HuH-7 (cell line): ENCODE results near the gene APOL2.
"Not testable (repeated sequence)": the region's sequence is repeated elsewhere in the genome, so short reads cannot be mapped to it uniquely, and the experiment has no call there.

Source experiments
- DNase-seq: peaks from one replicate; pipeline ENCODE4 v3.0.0; 2011; ENCODE audit warnings: low spot score

Gene APOL2

DNA sequence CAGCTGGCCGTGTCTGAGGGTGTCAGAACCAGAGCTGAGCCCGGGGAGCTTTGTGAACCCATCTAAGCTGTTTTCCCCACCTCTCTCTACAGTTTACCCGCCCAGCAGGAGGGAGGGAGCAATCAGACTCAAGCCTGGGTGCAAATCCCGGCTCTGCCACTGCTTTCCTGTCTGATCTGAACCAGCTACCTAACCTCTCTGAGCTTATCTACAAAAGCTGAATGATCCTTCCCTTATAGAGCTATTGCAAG lies 252 bp downstream of the APOL2 start:
- no peak for DNase-seq

GRCh38 chr22:36238373-36239149 lies 766 bp downstream of the APOL2 start:
- no peak for DNase-seq

DNA sequence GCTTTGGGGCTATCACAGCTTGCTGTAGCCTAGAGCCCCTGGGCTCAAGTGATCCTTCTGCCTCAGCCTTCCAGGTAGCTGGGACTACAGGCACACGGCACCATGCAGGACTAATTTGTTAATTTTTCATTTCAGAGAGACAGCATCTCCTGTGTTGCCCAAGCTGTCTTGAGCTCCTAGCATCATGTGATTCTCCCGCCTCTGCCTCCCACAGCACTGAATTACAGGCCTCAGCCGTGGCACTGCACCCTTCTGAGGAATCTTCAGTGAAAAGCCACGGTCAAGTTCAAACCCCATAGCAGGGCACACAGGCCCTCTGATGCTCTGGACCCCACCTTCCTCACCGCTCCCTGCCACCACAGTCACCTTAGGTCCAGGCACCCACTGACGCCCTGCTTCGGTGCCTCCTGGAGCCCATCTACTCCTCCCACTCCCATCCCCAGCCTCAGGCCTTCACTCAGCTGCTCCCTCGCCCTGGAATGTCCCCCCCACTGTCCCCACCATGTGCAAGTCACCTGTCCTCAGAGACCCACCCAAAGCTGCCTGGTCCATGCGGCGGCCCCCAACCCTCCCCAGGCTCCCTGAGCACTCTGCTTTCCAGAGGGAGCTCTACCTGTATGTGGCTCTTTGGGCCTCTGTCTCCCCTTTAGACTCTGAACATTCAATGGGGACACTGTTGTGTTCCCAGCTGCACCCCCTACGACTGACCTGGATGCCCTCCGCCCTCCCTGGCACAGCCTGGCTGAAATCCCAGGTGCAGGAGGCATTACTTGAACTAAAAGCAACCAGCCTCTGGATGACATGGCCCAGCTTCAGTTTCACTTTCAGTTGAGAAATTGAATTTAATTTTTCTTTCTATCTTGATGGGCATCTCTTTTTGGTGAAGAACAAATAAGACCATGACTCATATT lies 1.6 kb downstream of the APOL2 start:
- no peak for DNase-seq

DNA sequence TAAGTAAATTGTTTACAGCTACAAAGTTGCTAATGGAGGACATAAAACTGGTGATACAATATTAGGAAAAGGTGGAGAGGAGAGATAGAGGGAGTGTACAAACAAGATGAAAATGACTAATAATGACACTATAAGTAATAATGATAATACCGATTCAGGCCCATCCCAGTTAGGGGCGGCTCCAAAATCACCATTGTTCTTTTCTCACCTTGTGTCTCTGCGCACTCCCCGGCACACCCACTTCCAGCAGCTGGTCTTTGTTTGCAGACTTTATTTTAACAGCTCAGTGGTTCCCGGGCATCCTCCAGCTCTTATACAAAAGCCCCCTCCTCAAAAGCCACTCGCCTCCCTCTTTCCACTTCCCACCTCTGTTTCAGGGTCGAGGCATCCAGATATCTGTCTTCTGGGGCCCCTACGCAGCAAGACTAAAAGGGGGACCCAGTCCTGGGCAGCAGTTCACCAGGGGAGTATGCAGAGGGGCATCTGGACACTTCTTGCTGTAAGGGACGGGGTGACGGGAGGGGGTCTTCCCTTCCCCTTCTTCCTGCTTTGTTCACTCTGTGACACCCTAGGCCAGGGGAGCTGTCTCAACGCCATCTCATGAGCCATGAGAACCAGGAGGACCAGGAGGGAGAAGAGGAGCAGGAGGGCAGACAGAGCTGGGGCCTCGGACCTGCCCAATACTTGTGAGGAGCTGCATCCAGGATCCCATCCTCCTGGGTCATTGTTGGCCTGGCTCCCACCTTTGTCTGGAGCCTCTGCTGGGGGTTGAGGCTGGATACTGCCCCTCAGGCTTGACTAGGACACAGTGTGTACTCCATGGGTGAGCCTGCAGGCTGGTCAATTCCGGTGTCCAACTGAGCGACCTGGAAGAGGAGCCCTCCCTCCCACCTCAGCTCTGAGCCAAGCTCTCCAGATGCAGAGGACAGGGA lies 2.7 kb downstream of the APOL2 start:
- DNase-seq: no peak

DNA sequence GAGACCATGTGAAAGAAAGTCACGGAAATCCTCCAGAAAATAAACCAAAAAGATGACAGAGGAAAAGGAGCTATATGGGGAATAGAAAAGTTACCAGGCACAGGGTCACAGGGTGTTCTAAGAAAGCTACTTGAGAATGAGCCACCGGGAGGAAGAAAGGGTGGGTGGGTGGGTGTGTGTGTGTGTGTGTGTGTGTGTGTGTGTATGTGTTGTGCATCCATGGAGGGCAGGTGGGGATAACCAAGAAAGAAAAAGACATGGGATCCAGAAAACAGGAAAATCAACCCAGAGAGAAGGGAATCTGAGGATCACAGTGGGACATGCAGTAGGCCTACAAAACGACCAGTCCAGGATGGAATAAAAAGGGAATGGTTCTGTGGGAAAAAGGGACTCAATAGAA lies 3.7 kb downstream of the APOL2 start:
- DNase-seq: no peak

DNA sequence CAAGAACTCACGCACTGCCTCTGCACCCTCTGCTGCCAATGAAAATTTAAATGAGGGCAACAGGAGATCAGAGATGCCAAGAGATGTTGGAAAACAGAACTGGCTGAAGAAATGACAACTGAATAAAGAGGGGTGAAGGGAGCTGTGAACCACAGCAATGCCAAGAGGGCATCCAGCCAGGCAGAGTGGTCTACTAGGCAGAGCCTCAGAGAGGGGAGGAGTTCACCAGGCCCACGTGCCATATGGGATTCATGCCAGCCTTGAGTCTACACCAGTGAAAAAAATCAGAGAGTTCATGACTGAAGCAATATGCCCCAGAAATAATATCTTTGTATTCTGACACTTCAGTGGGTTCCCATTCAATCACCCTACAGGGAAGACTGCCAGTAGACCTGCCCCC lies 4.4 kb downstream of the APOL2 start:
- DNase-seq: no peak

- DNase-seq: no peak
Observed at GRCh38 chr22:36234213-36234612, 5.1 kb downstream of the APOL2 start.

- no peak for DNase-seq
Observed at GRCh38 chr22:36233796-36234195, 5.5 kb downstream of the APOL2 start.

DNA sequence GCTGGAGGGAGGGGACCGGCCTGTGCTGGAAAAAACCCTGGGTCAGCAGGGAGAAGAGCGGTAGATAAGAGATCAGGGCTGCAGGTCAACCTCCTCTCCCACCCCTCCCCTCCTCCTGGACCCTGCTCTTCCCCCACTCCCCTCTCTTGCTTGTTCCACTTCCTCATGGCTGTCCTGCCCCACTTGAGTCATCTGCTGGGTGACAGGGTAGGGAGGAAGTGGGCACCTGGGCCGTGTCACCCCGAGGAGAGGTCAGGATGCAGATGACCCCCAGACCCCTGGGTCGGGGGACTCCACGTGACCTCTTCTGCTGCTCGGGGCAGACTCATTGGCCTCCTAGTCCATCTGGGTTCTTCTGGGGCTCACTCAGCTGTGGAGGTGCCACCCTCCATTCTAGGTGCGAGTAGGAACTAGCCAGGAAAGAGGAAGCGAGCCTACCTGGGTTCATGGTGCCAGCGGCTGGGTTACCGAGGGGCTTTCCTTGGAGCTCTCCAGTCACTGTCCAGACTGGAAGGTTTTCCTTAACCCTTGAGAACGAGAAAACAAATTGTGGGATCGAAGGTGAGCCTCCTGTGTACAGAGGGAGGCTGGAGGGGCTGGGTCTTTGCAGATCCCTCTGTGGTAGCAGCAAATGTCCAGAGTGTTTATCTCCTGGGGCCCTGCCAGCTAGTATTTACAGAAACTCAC lies 6.5 kb downstream of the APOL2 start:
- no peak for DNase-seq

- DNase-seq: not testable (repeated sequence)
Observed at GRCh38 chr22:36231051-36231450, 8.3 kb downstream of the APOL2 start.

DNA sequence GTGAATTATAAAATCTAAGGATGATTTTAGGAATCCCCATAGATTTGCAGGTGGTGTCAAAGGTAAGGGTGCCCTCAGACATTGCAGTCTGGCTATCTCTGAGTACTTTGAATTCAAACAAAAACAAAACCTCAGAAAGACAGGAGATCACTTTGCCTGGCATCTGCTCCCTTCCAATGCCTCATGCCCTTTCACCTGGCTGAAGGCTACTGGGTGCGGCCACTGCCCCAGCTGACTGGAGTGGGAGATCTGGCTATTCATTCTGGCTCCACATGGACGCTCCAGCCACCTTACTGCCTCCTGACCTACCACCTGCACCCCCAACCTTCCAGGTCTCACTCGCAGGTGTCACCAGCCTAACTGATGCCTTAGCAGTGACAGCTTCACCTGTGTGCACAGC lies 9.7 kb downstream of the APOL2 start:
- not testable (repeated sequence) for DNase-seq

DNA sequence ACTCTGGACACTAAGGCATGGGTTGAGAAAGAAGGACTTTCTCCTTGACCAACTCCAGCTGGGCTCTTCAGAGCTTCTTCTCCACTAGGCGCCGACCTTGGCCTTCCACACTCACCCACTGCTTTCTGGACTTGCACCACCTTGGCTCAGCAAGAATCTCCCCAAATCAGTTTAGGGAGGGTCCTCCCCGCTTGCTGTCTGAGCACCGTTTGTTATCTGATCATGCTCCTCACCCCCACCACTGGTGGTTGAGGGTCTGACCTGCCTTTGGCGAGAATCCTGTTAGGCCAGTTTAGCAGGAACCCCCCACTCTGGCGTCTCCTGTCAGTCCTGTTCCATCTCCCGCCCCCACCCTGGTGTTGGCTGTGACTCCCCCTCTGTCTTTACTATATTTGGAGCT lies 10.4 kb downstream of the APOL2 start:
- DNase-seq: no peak

GRCh38 chr22:36228369-36228768 lies 11.0 kb downstream of the APOL2 start:
- not testable (repeated sequence) for DNase-seq

DNA sequence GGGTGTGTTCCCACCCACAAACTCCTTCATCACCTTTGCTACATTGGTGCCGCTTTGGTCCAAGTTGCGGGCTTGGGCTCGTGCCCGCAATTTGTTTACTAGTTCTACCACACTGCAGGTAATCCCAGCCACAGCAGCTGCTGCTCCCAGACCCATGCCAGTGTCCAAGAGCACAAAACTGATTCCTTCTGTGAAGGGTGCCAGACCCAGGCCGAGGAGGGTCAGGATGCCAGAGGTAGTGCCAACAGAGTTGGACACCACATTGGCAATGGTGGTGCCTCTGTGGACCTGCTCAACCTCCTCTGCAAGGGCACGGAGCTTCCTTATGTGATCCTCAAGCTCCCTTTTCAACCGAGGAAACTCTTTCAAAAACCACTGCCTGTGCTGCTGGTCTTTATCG lies 11.5 kb downstream of the APOL2 start:
- no peak for DNase-seq

- no peak for DNase-seq
Observed at GRCh38 chr22:36227396-36227795, 11.9 kb downstream of the APOL2 start.

DNA sequence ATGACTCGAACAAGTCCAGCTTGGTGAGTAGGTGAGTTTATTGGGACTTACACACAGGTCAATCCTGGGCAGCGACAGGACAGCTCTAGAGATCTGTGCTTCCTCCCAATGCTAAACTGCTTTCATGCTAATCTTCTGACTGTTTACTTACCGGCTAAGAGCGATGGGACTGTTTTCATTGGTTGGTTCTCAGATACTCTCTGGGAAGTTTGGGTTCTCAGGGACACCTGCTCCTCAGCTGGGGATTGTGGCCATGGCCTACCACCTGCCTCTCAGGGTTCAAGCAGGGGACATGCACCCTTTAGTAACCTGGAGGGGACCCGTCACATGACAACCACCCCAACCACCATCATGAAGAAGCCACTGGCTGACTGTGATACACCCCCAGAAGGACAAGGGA lies 13.1 kb downstream of the APOL2 start:
- no peak for DNase-seq

DNA sequence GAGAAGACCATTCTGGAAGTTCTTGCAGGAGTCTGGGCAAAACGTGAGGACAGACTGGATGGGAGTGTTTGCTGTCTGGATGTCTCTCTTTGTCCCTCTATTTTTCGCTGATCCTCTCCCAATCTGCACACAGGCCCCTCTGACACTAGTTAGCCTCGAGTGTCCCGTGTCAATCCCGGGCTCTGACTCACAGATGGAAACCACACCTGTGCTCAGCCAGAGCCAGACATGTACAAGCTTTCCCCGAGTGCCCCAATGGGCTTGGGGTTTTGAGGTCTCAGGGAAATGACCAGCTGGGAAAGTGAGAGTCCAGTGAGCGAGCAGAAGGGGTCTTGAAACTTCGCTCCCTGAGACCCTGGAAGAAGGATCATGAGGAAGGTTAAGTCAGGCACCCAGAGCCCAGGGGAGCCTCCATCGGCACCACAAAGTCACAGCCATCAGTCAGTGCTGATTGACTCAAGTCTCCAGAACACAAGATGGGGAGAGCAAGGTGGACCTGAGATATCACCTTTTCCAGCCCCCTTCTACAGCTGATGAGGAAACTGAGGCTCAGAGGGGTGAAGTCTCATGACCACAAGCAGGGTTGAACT lies 13.9 kb downstream of the APOL2 start:
- DNase-seq: no peak

DNA sequence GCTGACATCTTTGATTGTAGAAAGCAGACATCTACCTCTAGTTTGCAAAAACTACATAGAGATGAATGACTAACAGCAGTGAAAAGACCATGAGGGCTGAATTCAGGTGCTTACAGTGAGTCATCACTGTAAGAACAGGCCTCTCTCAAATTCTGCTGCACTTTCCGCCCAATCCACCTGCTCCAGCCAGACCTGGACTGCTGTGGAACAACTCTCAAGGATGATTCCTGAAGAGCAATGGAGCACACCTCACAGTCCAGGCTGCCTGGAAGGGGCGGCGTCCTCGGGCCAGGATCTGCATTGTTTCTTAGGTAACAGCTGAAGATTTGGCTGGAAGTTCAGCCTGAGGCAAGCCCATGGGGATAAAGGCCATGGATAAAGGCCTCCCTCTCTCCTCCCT lies 15.1 kb downstream of the APOL2 start:
- no peak for DNase-seq

DNA sequence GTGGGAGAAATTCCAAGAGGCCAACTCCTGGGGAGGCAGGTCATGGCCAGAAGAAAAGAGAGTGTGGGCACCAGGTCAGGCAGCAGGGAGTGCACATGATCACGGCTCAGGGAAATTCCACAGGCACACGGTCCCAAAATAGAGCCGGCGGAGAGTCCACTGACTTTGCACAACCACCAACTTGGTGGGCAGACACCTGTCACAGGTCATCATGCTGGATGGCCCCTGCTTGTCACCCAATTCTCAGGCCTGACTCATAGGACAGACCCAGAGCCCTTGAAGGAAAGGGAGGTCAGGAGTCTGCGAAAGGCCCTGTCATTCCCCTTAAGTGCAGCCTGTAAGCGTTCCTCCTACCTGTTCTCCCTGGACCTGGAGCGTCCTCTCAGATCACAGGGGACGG lies 15.8 kb downstream of the APOL2 start:
- no peak for DNase-seq

GRCh38 chr22:36222887-36223450 lies 16.4 kb downstream of the APOL2 start:
- DNase-seq: no peak
